IPS-18a (cell line): Measurements from ENCODE around the gene KIF3A.

ENCODE experiments used
- H3K27ac ChIP-seq: one replicate; pipeline ENCODE4 v1.5.1; 2013; ENCODE audit warnings: low read length
- H3K27me3 ChIP-seq: one replicate; pipeline ENCODE4 v1.6.1; 2013; ENCODE audit warnings: mild to moderate bottlenecking, low read length; ENCODE audit not compliant: control insufficient read depth, insufficient read depth
- H3K36me3 ChIP-seq: one replicate; pipeline ENCODE4 v1.6.1; 2013; ENCODE audit warnings: low read depth, low read length; ENCODE audit not compliant: control insufficient read depth
- H3K4me1 ChIP-seq: one replicate; pipeline ENCODE4 v1.6.1; 2013; ENCODE audit warnings: low read depth, low read length; ENCODE audit not compliant: control insufficient read depth
- H3K4me3 ChIP-seq: one replicate; pipeline ENCODE4 v1.5.1; 2013; ENCODE audit warnings: low read length
- H3K9ac ChIP-seq: one replicate; pipeline ENCODE4 v1.6.1; 2013; ENCODE audit warnings: mild to moderate bottlenecking, low read length, moderate library complexity
- H3K9me3 ChIP-seq: one replicate; pipeline ENCODE4 v1.6.1; 2013; ENCODE audit warnings: low read depth, low read length; ENCODE audit not compliant: control insufficient read depth

The KIF3A gene

DNA sequence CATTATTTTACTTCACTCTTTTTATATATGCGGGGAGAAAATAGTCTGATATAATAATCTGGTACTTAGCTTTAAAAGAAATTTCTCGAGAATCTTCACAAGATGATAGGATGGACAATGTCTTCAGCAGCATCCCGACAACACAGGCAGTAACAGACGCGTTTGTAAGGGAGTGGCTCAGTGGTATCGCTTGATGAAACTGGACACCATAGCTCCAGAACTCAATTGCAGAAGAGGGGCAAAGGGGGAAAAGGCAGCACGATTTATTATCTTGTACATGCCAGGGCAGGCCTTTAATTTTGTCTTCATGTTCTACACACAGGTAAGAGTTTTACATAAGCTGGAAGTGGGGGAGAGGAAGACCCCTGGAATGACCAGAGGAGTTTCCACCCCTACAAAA is 47.8 kb downstream of the KIF3A start:
- Histone ChIP-seq H3K9ac (no peak overlapping the region), H3K4me3 (no peak overlapping the region), H3K36me3 (no peaks in the 10 kb centered on the region), H3K27me3 (no peaks in the 10 kb centered on the region), H3K4me1 (no peaks in the 10 kb centered on the region), H3K9me3 (no peaks in the 10 kb centered on the region), H3K27ac (no peak overlapping the region)

DNA sequence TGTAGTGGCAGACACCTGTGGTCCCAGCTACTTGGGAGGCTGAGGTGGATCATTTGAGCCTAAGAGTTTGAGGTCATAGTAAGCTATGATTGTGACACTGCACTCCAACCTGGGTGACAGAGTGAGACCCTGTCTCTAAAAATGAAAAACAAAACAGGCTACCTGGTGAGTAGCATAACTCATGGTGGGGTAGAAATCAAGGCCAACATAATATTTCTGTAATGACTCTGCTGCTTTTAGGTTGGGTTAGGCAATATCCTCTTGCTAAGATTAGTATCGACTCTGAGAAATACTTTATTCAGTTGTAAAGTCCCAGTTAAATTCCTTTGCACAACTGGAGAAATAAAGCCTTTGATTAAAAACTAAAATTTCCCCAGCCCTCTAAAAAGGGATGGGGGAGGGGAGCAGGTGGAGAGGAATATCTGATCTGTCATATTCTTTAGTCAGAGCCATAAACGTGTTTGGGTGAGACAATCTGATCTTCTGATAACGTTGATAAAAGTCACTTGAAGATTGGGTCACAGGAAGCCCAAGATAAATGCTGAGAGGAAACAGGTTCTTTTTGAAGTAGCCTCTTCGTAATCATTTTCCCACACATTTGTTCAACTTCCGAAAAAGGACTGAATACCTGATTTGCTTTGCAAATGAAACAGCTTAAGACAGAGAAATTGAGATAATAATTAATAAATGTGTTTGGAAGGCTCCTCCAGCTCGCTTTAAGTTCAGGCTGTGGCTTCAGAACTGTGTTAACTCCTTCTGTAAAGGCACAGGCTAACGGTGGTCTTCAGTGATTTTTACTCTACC is 48.6 kb downstream of the KIF3A start:
- Histone ChIP-seq H3K36me3 (no peaks in the 10 kb centered on the region), H3K9me3 (no peaks in the 10 kb centered on the region), H3K9ac (no peak overlapping the region), H3K27ac (no peak overlapping the region), H3K4me3 (no peak overlapping the region), H3K27me3 (no peaks in the 10 kb centered on the region), H3K4me1 (no peaks in the 10 kb centered on the region)

DNA sequence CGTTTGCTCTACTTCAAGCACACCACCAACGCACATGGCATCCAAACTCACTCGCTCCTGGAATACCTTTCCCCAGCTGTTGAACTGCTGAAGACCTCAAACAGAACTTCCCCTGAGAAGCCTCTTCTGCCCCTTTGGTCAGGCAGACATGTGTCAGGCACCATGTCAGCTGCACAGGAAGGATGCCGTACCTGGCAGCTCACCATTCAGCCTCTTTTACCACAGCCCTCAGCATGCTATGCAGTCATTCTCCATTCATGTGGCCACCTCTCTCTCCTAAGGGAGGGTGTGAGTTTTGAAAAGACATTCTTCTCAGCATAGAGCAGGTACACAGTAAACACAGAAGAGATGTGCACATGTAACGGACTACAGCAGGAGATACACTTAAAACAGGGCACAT is 49.4 kb downstream of the KIF3A start:
- H3K9me3 ChIP-seq = no peaks in the 10 kb centered on the region
- H3K27me3 ChIP-seq = no peaks in the 10 kb centered on the region
- no peak overlapping the region for H3K4me3 ChIP-seq
- H3K27ac ChIP-seq = no peak overlapping the region
- H3K4me1 ChIP-seq = no peaks in the 10 kb centered on the region
- H3K36me3 ChIP-seq = no peaks in the 10 kb centered on the region
- no peak overlapping the region for H3K9ac ChIP-seq

GRCh38 chr5:132686193-132686592 is 51.2 kb downstream of the KIF3A start:
- no peak overlapping the region for H3K4me3 ChIP-seq
- no peaks in the 10 kb centered on the region for H3K27me3 ChIP-seq
- H3K9ac ChIP-seq = no peak overlapping the region
- H3K9me3 ChIP-seq = no peaks in the 10 kb centered on the region
- no peaks in the 10 kb centered on the region for H3K4me1 ChIP-seq
- no peaks in the 10 kb centered on the region for H3K36me3 ChIP-seq
- no peak overlapping the region for H3K27ac ChIP-seq

- Histone ChIP-seq H3K4me3 (no peak overlapping the region), H3K27ac (no peak overlapping the region), H3K4me1 (no peaks in the 10 kb centered on the region), H3K27me3 (no peaks in the 10 kb centered on the region), H3K9me3 (no peaks in the 10 kb centered on the region), H3K36me3 (no peaks in the 10 kb centered on the region), H3K9ac (no peak overlapping the region)
Measured at GRCh38 chr5:132684922-132685720, 52.2 kb downstream of the KIF3A start.

GRCh38 chr5:132684491-132684890 is 52.9 kb downstream of the KIF3A start:
- Histone ChIP-seq H3K36me3 (no peaks in the 10 kb centered on the region), H3K27ac (no peak overlapping the region), H3K9ac (no peak overlapping the region), H3K4me1 (no peaks in the 10 kb centered on the region), H3K27me3 (no peaks in the 10 kb centered on the region), H3K4me3 (no peak overlapping the region), H3K9me3 (no peaks in the 10 kb centered on the region)

- H3K4me1 ChIP-seq = no peaks in the 10 kb centered on the region
- H3K27me3 ChIP-seq = no peaks in the 10 kb centered on the region
- H3K27ac ChIP-seq = no peak overlapping the region
- H3K36me3 ChIP-seq = no peaks in the 10 kb centered on the region
- no peaks in the 10 kb centered on the region for H3K9me3 ChIP-seq
- no peak overlapping the region for H3K4me3 ChIP-seq
- no peak overlapping the region for H3K9ac ChIP-seq
Measured at GRCh38 chr5:132681983-132682382, 55.4 kb downstream of the KIF3A start.

DNA sequence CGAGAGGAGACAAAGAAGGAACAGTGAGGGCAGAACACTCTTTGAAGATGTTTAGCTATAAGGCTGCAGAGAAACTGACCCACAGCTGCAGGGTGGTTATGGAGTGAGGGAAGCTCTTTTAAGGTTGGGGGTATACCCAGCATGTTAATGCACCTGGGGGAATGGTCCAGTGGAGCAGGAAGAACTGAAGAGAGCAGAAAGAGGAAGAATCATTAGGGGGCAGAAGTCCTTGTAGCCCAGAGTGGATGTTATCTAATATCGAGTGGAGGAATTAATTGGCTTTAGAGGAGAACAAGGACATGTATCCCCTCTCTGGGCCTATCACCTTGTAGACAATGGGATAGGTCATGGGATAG is 55.9 kb downstream of the KIF3A start:
- Histone ChIP-seq H3K9me3 (no peaks in the 10 kb centered on the region), H3K27me3 (no peaks in the 10 kb centered on the region), H3K36me3 (no peaks in the 10 kb centered on the region), H3K4me3 (no peak overlapping the region), H3K4me1 (no peaks in the 10 kb centered on the region), H3K9ac (no peak overlapping the region), H3K27ac (no peak overlapping the region)

DNA sequence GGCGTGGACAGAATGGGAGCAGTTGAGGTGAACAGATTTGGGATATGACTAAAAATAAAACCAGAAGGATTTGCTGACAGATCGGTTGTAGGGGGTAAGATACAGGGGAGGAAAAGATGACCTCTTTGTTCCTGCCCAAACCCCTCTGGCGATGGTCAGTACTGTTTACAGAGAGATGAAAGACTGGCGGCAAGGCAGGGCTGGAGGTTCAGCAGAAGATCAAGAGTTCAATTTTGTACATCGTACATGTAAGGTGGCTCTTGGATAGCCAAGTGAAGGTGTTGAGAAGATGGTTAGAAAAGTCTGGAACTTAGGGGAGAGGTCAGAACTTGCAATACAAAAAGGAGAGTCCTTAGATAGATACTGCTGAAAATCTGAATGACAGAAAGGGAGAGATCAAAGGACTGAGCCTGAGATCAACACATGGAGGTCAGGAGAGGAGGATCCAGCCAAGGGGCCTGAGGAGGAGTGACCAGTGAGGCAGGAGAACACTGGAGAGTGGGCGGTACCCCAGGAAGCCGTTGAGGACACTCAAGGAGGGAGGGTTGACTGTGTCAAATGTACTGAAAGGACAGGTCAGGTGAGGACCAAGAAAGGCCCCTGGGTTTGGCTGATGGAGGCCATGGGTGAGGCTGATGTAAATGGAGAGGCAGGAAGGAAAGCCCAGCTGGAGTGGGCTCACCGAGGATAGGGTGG is 56.4 kb downstream of the KIF3A start:
- no peak overlapping the region for H3K27ac ChIP-seq
- no peaks in the 10 kb centered on the region for H3K36me3 ChIP-seq
- H3K9ac ChIP-seq = no peak overlapping the region
- no peaks in the 10 kb centered on the region for H3K4me1 ChIP-seq
- H3K9me3 ChIP-seq = no peaks in the 10 kb centered on the region
- H3K4me3 ChIP-seq = no peak overlapping the region
- no peaks in the 10 kb centered on the region for H3K27me3 ChIP-seq

DNA sequence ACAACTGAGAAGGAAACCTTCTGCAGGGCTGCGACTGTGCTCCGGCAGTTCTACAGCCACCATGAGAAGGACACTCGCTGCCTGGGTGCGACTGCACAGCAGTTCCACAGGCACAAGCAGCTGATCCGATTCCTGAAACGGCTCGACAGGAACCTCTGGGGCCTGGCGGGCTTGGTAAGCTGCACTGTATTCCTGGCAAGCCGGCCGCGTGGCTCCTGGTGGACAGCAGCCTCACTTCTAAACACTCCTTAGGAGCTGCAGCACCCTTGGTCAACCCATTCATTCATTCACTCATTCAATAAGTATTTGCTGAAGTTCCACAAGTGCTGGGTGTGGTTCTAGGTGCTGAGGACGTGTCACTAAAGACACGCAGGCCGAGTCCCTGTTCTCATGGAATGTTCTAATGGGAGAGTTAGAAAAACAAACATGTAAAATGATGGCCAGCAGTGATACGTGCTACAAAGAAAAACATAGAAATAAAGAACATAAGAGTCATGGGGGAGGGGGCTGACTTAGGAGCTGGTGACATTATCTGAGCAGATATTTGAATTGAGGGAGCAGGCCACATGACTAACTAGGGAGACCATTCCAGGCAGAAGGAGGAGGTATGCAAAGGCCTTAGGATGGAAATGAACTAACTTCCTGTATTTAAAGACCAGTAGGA is 57.5 kb downstream of the KIF3A start:
- Histone ChIP-seq H3K36me3 (no peaks in the 10 kb centered on the region), H3K4me3 (no peak overlapping the region), H3K9ac (no peak overlapping the region), H3K27ac (no peak overlapping the region), H3K27me3 (no peaks in the 10 kb centered on the region), H3K9me3 (no peaks in the 10 kb centered on the region), H3K4me1 (no peaks in the 10 kb centered on the region)

GRCh38 chr5:132679166-132679565 is 58.2 kb downstream of the KIF3A start:
- no peaks in the 10 kb centered on the region for H3K9me3 ChIP-seq
- H3K9ac ChIP-seq = no peak overlapping the region
- H3K36me3 ChIP-seq = no peaks in the 10 kb centered on the region
- no peaks in the 10 kb centered on the region for H3K27me3 ChIP-seq
- no peak overlapping the region for H3K27ac ChIP-seq
- no peak overlapping the region for H3K4me3 ChIP-seq
- no peaks in the 10 kb centered on the region for H3K4me1 ChIP-seq
